GOT3 (cell line): ENCODE data around the gene TSPAN3.

Experiments used
- DNase-seq: peaks from one replicate; lab custom pipeline; 2025; ENCODE audit warnings: mixed read lengths; lab: John Stamatoyannopoulos, UW

The TSPAN3 gene

DNA sequence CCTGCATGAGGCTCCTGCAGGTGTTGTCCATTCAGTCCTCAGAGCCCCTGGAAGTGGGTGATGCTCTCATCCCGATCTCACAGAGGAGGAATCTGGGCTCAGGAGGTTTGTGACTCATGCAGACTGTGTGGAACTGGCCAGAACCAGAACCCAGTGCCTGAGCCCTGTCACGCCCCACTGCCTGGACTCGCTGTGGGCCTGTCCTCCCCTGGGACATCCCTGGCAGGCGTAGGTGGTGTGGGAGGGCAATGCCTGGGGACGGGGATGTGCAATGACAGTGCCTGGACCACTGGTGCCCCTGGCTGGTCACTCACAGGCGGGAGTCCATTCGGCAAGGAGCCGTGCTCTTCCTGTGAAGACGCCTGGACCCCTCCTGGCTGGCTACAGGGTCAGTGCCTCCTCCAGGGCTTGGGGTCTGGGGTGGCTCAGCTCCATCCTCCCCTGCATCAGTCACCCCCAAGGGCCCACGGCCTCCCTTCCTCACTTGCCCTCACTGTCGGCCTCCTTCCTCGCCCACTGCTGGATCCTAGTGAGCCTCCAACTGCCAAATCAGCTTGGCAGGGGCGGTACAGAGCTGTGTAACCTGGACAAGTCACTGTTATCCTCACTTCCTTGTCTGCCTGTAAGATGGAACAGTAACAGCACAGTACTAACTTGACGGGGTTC, 61.1 kb downstream of the TSPAN3 start:
- DNase-seq, result no peak

- no peak for DNase-seq
These were observed 61.7 kb downstream of the TSPAN3 start for GRCh38 chr15:77009176-77009575.

DNA sequence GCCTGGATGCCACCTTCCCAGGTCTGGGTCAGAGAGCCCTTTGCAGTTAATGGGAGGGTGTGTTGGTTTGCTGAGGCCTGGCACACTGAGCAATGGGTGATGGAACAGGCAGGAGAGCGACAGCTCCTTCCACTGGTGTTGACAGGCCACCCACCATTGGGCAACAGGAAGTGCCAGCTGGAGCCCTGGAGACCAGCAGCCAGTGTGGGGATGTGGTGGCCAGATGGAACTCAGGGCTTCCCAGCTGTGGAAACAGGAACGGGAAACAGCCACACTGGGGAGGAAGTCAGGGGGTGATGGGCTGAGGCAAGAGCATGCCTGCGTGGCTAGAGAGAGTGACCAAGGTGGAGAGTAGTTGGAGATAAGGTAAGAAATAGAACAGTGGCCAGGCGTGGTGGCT, 66.7 kb downstream of the TSPAN3 start:
- no peak for DNase-seq

- no peak for DNase-seq
These were observed 67.7 kb downstream of the TSPAN3 start for GRCh38 chr15:77002954-77003912.

GRCh38 chr15:77002436-77002835, 68.5 kb downstream of the TSPAN3 start:
- no peak for DNase-seq

DNA sequence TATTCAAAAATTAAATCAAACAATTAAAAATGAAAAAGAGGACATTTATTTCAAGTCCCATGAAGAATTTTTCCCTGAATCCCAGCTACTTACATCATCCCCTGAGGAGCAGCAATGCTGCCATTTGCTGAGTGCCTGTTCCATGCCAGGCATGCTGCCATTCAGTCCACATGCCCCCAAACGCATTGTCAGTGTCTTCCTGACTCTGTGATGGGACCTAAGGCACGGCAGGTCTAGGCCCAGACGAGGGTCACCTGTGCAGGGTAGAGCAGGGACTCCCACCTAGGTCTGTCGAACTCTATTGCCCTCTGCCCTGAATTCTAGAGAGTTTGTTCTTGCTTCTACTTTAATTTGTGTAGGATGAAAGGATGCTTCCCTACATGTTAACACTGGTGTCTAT, 68.9 kb downstream of the TSPAN3 start:
- DNase-seq, result no peak

- no peak for DNase-seq
These were observed 69.6 kb downstream of the TSPAN3 start for GRCh38 chr15:77001351-77001750.

DNA sequence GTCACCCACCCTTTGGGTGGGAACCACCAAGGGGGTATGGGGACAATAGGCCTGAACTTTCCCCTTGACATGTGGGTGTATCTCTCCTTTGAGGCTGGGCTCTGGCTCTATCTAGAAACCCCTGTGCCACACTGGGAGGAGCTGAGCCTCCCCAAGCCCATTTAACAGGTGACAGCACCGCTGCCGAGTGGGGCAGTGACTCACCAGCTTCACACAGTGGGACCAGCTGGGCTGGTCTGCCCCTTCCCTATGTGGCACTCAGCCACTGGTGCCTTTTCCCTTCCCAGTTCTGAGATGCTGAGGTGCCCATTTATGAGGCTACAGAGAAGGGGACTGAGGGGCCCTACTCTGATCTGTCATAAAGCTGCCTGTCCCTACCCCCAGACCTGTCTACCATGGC, 70.9 kb downstream of the TSPAN3 start:
- no peak for DNase-seq

DNA sequence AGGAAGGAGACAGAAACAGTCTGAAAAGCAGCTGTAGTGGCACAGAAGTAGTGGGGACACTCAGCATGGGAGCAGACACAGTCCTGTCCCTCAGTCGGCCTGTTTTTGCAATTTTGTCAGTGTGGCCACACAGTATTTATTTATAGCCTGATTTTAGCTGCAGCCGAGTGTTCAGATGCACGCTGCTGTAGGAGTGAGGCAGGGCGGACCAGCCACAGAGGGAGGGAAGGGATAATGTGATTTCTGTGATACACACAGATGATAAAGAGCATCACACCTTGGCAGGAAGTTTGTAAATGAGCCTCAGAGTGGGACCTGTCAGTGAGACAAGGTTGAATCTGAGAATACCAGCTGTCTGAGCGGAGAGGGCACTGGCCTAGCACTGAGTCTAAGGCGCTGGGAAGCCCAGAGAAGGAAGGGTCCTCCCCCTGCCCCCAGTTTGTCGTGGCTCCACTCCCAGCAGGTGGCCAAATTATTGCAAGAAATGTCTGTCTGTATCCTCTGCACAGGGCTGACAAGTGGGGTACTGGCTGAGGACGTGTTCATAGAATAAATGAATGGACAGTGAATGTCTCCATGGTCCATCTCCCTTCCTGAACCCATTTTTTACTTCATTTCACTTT, 72.1 kb downstream of the TSPAN3 start:
- no peak for DNase-seq

DNA sequence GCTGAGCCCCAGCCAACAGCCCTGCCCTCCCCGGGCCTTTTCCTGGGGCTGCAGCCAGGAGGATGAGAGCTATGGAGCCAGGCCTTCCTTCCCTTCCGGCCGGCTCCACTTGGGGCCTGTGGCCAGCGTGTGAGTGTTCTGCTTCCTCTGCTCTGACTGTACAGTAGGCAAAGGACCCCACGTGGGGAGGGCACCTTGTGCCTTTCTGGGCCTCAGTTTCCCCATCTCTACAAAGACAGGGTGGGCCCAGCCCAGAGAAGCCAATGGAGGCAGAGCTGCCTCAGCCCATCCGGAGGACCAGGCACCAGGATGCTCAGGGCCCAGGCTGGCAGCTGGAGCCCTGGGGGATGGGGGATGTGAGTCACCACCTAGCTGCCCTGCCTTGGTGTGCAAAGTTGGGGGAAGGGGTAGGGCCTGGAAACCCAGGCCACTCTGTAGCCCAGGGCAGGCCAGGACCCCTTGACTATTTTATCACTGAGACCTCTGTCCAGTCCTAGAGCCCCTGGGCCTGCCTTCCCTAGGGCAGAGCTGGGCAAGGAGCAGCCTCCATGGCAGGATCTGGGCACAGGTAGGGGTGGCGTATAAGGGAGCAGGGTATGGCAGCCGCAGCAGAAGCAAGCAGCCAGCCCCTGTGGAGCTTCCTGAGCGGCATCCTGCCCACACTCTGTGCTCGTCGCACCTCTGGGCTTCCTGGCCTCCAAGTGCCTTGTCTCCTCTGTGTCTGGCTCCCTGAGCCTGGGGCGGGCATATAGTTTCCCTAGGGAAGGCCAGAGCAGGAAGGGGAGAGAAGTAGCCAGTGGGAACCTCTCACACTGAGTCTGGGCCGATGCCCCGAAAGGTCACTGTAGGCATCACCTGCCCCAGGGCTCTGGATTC, 74.1 kb downstream of the TSPAN3 start:
- DNase-seq, result no peak

- no peak for DNase-seq
These were observed 74.8 kb downstream of the TSPAN3 start for GRCh38 chr15:76996076-76996525.

DNA sequence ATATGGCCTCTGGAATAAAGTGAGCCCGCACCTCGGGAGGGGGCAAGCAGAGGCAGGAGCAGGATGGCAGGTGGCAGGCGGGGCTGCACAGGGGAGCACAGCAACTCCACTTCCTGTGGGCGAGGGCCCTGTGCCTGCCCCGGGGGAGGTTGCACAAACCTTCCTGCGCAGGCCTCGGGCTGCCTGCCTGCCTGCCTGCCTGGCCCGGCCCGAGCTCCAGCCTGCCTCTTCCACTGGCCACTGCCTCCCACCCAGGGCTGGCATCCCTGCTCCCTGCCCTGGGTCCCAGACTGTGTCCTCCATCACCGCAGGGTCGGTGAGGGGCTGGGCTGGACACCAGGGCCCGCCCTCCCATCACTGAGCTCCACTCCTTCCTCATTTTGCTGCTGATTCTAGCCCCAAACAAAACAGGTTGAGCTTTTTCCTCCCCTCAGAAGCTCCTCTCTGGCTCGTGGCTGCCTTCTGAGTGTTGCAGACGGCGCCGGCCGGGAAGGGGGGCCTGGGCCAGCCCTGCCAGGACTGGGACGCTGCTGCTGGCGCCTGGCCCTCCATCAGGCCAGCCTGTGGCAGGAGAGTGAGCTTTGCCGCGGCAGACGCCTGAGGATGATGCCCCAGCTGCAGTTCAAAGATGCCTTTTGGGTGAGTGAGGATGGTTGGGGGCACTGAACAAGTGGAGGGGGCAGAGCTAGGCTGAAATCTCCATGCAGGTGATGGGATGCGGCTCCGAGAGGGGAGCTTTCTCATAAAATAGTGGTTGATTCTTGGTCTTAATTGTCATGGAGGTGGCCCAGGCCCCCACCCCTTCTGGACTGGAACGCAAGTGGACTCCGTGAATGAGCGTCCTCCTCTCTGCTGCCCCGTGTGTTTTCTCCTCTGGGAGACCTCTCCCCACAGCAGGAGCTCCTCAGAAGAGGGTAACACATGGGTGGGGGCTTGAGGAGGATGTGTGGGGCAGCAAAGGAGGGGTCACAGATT, 75.7 kb downstream of the TSPAN3 start, which contains the start of gene PSTPIP1:
TSS of gene PSTPIP1 (plus strand) at position 156 of the 975 bp plus-strand sequence. CDS start at position 604, 448 bp downstream.
- DNase-seq, result no peak

GRCh38 chr15:76994496-76994895, 76.4 kb downstream of the TSPAN3 start:
- DNase-seq, result no peak

DNA sequence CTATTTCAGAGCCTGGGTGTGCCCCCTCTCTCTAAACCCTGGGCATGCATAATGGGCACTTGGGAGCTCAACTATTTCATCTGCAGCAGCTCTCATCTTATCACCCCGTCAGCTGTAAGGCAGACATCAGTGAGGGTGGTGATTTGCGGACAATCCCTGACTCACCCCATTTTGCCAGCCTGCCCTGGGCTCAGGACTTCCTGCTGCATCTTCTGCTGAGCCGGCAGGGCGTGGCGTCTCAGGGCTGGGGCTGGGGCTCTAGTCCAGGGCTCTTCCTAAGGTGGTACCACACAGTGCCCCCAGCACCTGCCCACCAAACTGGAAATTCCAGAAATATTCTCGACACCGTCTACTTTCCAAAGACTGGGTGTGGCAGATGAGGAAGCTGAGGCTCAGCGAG, 76.9 kb downstream of the TSPAN3 start:
- no peak for DNase-seq

DNA sequence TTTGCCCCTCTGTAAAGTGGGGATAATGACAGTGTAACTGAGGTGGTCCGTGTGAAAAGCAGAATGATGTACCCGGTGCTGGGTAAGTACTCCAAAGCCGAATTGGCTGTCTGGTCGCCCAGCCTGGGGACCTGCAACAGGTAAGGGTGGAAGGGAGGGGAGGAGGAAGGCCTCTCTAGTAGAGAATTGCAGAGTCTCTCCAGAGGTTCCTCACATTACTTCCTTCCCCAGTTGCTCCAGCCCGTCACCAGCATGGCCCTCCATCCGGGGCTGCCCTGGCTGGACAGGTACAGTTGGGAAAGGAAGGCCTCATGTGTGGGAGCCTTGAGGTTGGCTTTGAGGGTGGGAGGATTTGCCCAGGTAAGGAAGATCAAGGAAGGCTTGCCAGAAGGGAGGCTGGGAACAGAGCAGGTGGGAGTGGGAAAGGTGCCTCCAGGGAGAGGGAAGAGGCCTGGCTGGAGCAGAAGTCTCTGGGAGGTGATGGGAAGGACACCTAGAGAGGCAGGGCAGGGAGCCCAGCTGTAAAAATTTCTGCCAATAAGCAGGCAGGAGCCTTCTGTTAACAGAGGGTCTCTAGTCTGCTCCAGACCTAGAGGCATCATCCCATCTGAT, 77.7 kb downstream of the TSPAN3 start:
- DNase-seq, result no peak

- no peak for DNase-seq
These were observed 78.9 kb downstream of the TSPAN3 start for GRCh38 chr15:76991741-76992645.
